HAP-1 (cell line): ENCODE data around the gene CCDC88B.

ENCODE experiments used
- DNase-seq, 2 experiments: peaks; one replicate each; pipeline ENCODE4 v3.0.0-alpha.2; 2016 to 2020; ENCODE audit warnings: low spot score in 2 of 2
- H3K27me3 ChIP-seq: fragments of 250-450 bp; sonication (Bioruptor Pico); 2 replicates; pipeline ENCODE4 v1.5.1; 2020; ENCODE audit warnings: low read depth, mild to moderate bottlenecking, moderate library complexity
- H3K36me3 ChIP-seq: fragments of 250-450 bp; sonication (Bioruptor Pico); replicated peaks from 2 replicates; pipeline ENCODE4 v1.5.1; 2020; ENCODE audit warnings: mild to moderate bottlenecking
- H3K4me1 ChIP-seq: fragments of 250-450 bp; sonication (Bioruptor Pico); 2 replicates; pipeline ENCODE4 v1.5.1; 2020; ENCODE audit warnings: mild to moderate bottlenecking
- H3K4me3 ChIP-seq: fragments of 250-450 bp; sonication (Bioruptor Pico); 2 replicates; pipeline ENCODE4 v1.5.1; 2020; ENCODE audit warnings: mild to moderate bottlenecking, moderate library complexity
- H3K9me3 ChIP-seq: fragments of 250-450 bp; sonication (Bioruptor Pico); 2 replicates; pipeline ENCODE4 v1.5.1; 2020; ENCODE audit warnings: mild to moderate bottlenecking, moderate library complexity
- in situ Hi-C: fragments of 300-500 bp; cut with MboI; formaldehyde crosslinking; loops from 3 replicates; pipeline ENCODE4 v1.14.3; 2020; ENCODE audit warnings: low sequenced_read_pairs, inconsistent platforms, mixed read lengths

The CCDC88B gene

DNA sequence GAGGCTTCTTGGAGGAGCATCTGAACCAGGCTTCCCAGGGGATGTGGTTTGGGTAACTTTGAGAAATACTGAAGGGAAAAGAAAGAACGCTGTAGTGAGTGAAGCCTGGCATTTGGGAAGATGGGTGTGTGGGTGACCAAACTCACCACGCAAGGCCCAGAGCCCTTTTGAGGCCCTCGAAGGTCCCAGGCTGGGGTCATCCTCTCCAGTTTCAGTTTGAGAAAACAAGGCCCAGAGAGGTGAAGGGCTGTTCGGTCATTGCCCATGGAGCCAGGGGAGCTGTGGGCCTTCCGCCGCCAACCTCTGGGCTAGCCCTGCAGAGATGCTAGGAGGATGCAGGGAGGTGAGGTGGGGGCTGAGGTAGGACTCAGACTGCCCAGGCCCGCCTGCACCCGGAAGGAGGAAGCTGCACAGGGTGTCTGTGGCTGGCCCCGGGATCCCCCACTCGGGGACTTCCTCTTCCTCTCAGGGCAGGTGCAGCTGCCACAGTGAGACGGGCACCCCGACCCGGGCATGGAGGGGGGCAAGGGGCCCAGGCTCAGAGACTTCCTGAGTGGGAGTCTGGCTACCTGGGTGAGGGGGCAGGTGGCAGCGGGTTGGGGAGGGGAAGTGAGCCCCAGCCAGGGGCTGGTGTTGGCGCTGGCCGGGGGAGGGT, at the start of gene CCDC88B:
Gene CCDC88B (plus strand): TSS at position 451 of the 655 bp plus-strand sequence. CDS start 63 bp downstream, at position 514.
- H3K4me3 ChIP-seq: no peak within 1 kb of the TSS; the same call in 1 of the 2 replicates
- no peak for DNase-seq
- no peaks in the 10 kb centered on the region for H3K36me3 ChIP-seq
- H3K4me1 ChIP-seq: peaks cover 11% of the 10 kb centered on the region
- in situ Hi-C loops: no loop called here
- H3K27me3 ChIP-seq: no peaks in the 10 kb centered on the region
- H3K9me3 ChIP-seq: no peaks in the 10 kb centered on the region

DNA sequence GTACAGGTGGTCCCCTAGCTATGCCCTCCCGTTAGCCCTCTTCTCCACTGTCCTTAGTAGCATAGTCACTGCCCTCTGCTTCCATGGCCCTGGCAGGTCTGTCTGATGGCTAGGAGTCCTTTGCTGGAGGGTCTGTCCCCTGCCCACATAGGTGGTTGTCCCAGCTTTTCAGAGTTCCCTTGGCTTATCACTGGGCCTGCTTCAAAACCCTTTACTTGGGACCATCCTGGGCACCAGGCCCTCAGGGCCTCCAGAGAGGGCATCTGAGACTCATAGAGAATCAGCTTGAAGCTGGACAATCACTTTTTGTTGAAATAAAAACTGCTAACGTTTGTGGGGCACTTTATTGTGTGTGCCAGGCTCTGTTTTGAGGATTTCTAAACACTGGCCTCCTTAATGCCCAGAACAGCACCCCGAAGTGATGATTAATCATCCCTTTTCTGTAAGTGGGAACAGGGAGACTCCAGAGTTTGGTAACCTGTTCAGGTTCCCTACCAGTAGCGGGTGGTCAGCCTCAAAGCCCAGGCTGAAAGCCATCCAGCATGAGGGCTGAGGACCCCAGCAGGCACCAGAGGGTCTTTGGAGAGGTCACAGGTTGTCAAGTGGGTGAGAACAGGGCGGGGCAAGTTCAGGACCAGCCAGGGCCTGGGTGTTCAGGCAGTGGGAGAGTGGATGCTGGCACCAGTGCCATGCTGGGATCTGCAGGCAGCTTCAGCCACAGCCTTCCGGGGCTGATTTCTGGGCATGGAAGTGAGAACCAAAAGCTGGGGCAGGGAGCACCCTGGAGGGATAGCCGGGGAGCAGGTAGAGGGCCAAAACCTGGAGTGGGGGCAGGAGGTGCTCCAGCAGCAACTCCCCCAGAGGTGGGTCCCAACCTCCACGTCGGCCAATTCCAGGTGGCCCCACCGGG, 49.4 kb upstream of the CCDC88B start:
- in situ Hi-C loops: no loop called here
- Histone ChIP-seq H3K36me3 (no peaks in the 10 kb centered on the region), H3K27me3 (peaks cover 48% of the 10 kb centered on the region), H3K9me3 (no peaks in the 10 kb centered on the region), H3K4me3 (no peak overlapping the region), H3K4me1 (peaks cover 5% of the 10 kb centered on the region; the same call in 1 of the 2 replicates)
- no peak for DNase-seq

DNA sequence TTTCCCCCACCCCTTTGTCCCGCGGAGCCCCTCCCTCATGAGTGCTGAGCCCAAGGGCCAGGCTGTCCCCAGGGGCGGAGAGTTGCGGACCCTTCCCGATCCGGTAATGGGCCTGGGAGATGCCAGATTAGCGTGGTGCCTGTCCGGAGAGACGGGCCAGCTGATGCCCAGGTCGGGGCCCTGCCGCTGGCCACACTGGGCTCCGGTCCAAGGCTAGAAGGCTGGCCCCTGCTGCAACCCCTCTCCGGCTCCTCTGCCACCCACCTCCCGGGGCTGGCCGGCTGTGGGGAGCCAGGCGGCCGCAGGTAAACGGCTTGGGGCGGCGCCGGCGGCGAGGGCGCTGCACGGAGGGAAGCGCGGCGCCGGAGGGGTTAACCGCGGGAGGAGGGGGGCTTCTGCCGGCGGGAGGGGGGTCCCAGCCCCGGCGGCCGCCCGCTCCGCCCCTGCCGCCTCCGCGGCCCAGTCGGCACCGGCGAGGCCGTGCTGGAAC, 48.7 kb upstream of the CCDC88B start, which contains the start of gene KCNK4:
Gene KCNK4 (plus strand): TSS at position 41 of the 490 bp plus-strand sequence. CDS start 1,717 bp downstream, outside the sequence.
- no peaks in the 10 kb centered on the region for H3K36me3 ChIP-seq
- no peak for DNase-seq
- in situ Hi-C loops: no loop called here
- H3K4me3 ChIP-seq: no peak within 1 kb of the TSS
- H3K9me3 ChIP-seq: no peaks in the 10 kb centered on the region
- peaks cover under 1% of the 10 kb centered on the region; the same call in 1 of the 2 replicates for H3K4me1 ChIP-seq
- peaks cover 55% of the 10 kb centered on the region for H3K27me3 ChIP-seq

DNA sequence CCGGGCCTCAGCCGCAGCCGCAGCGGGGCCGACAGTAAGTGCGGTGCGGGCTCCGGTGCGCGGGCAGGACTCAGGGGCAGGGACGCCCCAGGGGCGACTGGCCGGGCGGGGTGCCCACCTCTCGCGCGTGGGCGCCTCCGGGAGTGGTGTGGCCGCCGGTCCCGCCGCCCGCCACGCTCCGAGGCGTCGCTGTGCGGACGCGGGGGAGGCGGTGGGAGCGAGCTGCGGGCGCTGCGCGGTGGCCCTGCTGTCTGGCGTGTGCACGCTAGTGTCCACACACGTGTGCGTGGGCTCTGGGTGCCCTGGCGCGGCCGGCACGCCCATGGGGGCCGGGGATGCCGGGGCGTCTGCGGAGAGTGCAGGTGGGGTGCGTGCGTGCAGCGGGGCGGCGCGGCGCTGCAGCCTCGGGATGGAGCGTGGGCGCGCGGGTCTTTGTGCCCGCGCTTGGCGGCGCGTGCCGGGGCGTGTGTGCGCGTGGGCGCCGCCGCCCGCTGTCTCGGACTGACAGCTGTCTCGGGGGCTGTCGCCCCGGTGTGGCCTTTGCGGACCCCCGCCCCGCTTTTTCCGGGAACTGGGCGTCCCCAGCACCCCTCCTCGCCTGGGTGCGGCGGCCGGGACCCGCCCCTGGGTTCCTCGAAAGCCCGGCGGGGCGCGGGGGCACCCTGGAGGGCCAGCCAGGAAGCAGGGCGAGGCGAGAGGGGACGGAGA, 48.1 kb upstream of the CCDC88B start:
- Histone ChIP-seq H3K4me1 (no peaks in the 10 kb centered on the region), H3K36me3 (no peaks in the 10 kb centered on the region), H3K4me3 (no peak overlapping the region), H3K27me3 (peaks cover 61% of the 10 kb centered on the region), H3K9me3 (no peaks in the 10 kb centered on the region)
- no peak for DNase-seq
- in situ Hi-C loops: no loop called here

DNA sequence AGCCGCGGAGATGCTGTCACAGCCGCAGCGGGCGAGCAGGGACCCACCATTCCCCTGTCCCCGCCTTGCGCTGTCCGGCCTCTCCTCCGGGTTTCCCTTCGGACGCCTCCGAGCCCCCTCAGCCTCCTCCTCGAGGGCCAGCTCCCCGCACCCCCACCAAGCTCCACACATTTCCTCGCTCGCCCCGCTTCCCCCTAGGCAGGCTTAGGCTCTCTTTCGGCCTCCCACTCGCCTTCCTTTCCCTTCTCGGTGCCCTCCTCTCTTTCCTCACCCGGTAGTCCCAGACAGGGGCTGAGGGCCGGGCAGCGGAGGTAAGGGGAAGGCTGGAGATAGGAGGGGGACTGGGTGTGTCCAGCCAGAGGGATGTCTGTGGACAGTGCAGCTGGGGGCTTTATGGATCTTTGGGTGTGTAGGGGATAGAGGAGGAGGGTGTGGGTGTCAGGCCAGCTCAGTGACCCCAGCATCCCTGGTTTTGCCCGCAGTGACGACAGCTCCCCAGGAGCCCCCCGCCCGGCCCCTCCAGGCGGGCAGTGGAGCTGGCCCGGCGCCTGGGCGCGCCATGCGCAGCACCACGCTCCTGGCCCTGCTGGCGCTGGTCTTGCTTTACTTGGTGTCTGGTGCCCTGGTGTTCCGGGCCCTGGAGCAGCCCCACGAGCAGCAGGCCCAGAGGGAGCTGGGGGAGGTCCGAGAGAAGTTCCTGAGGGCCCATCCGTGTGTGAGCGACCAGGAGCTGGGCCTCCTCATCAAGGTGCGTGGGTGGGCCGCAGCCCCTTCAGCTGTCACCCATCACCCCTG, 47.3 kb upstream of the CCDC88B start:
- H3K9me3 ChIP-seq: no peaks in the 10 kb centered on the region
- H3K27me3 ChIP-seq: peaks cover 68% of the 10 kb centered on the region
- no peak for DNase-seq
- no peak overlapping the region for H3K4me3 ChIP-seq
- in situ Hi-C loops: no loop called here
- no peaks in the 10 kb centered on the region for H3K36me3 ChIP-seq
- H3K4me1 ChIP-seq: no peaks in the 10 kb centered on the region

- no peaks in the 10 kb centered on the region for H3K4me1 ChIP-seq
- H3K36me3 ChIP-seq: no peaks in the 10 kb centered on the region
- peaks cover 77% of the 10 kb centered on the region for H3K27me3 ChIP-seq
- no peak for DNase-seq
- in situ Hi-C loops: no loop called here
- H3K9me3 ChIP-seq: no peaks in the 10 kb centered on the region
- H3K4me3 ChIP-seq: no peak overlapping the region
Measured at GRCh38 chr11:64294774-64295173, 45.2 kb upstream of the CCDC88B start.

GRCh38 chr11:64295760-64296159, 44.2 kb upstream of the CCDC88B start:
- peaks cover 70% of the 10 kb centered on the region for H3K27me3 ChIP-seq
- no peak overlapping the region for H3K4me3 ChIP-seq
- in situ Hi-C loops: no loop called here
- peaks cover 5% of the 10 kb centered on the region; the same call in 1 of the 2 replicates for H3K4me1 ChIP-seq
- H3K9me3 ChIP-seq: no peaks in the 10 kb centered on the region
- no peak for DNase-seq
- no peaks in the 10 kb centered on the region for H3K36me3 ChIP-seq

DNA sequence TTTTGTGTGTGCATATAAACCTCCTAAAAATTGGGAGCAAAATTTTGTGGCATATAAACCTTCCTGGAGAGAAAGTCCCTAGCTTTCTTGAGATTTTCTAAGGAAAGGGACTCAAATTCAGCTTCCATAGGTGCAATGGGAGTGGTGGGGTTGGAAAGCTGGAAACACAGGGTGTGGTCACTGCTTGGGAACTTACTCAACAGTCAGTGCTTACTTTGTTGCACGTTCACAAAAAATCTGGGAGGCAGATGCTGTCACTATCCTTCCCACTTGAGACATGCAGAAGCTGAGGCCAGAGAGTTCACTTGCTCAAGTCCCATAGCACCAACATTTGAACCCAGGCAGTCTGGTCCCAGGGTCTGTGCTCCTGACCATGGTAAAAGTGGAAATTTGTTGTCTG, 43.8 kb upstream of the CCDC88B start:
- Histone ChIP-seq H3K4me3 (no peak overlapping the region), H3K27me3 (peaks cover 65% of the 10 kb centered on the region), H3K9me3 (no peaks in the 10 kb centered on the region), H3K4me1 (peaks cover 7% of the 10 kb centered on the region; the same call in 1 of the 2 replicates), H3K36me3 (no peaks in the 10 kb centered on the region)
- in situ Hi-C loops: no loop called here
- DNase-seq: no peak

DNA sequence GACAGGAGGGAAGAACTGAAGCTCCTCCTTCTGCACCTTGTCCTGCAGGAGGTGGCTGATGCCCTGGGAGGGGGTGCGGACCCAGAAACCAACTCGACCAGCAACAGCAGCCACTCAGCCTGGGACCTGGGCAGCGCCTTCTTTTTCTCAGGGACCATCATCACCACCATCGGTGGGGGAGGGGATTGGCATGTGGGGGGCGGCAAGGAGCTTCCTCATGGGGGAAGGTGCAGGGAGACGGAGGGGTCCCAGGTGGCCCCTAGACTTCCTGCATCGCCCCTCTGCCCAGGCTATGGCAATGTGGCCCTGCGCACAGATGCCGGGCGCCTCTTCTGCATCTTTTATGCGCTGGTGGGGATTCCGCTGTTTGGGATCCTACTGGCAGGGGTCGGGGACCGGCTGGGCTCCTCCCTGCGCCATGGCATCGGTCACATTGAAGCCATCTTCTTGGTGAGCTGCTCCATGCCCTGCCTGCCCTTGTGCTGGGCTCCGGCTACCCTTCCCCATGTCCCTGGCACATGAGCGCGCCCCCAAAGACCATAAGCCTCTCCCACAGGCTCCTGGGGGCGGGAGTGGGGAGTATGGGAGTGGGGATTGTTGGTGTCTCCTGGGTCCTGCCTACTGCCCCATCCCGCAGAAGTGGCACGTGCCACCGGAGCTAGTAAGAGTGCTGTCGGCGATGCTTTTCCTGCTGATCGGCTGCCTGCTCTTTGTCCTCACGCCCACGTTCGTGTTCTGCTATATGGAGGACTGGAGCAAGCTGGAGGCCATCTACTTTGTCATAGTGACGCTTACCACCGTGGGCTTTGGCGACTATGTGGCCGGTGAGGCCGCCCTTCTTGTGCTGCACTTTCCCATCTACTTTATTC, 42.9 kb upstream of the CCDC88B start:
- in situ Hi-C loops: no loop called here
- Histone ChIP-seq H3K27me3 (peaks cover 59% of the 10 kb centered on the region), H3K4me1 (peaks cover 7% of the 10 kb centered on the region; the same call in 1 of the 2 replicates)

GRCh38 chr11:64297699-64298358, 42.2 kb upstream of the CCDC88B start:
- in situ Hi-C loops: no loop called here
- H3K27me3 ChIP-seq: peaks cover 51% of the 10 kb centered on the region
- no peaks in the 10 kb centered on the region for H3K9me3 ChIP-seq
- H3K4me1 ChIP-seq: peaks cover 7% of the 10 kb centered on the region; the same call in 1 of the 2 replicates
- DNase-seq: no peak
- no peaks in the 10 kb centered on the region for H3K36me3 ChIP-seq
- H3K4me3 ChIP-seq: no peak overlapping the region

More for the DNA sequence above, 42.9 kb upstream of the CCDC88B start:
- Histone ChIP-seq H3K36me3 (no peaks in the 10 kb centered on the region), H3K4me3 (no peak overlapping the region), H3K9me3 (no peaks in the 10 kb centered on the region)
- DNase-seq: no peak

DNA sequence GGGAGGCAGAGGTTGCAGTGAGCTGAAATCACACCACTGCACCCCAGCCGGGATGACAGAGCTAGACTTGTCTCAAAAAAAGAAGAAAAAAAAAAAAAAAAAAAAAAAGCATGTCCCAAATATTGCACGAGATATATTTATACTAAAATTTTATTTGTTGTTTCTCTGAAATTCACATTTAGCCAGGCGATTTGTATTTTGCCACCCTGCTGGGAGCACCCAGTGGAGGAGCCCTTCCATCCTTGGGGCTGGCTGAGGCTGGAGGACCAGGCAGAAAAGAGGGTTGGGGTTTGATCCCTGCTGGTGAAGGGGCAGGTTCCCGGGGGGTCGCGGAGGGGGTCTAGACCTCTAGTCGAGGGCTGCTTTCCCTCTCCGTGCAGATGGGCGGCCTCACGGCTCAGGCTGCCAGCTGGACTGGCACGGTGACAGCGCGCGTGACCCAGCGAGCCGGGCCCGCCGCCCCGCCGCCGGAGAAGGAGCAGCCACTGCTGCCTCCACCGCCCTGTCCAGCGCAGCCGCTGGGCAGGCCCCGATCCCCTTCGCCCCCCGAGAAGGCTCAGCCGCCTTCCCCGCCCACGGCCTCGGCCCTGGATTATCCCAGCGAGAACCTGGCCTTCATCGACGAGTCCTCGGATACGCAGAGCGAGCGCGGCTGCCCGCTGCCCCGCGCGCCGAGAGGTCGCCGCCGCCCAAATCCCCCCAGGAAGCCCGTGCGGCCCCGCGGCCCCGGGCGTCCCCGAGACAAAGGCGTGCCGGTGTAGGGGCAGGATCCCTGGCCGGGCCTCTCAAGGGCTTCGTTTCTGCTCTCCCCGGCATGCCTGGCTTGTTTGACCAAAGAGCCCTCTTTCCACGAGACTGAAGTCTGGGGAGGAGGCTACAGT, 40.8 kb upstream of the CCDC88B start:
- Histone ChIP-seq H3K4me3 (no peak overlapping the region), H3K9me3 (no peaks in the 10 kb centered on the region), H3K36me3 (no peaks in the 10 kb centered on the region), H3K27me3 (peaks cover 38% of the 10 kb centered on the region), H3K4me1 (peaks cover 7% of the 10 kb centered on the region; the same call in 1 of the 2 replicates)
- DNase-seq: no peak
- in situ Hi-C loops: no loop called here
